ENCODE results near the gene LRIT1. TPM values are rescaled to one million over a fixed set of nuclear protein-coding genes. Genes with fewer than 3 reads are reported as not detected.
A peak's percentile ranks its signal among the peaks of the same experiment; 100 is the strongest.

LRIT1 gene
- total RNA-seq, 2 experiments from 2014 or later, result not detected

GRCh38 chr10:84216834-84217233 is 24.5 kb downstream of the LRIT1 start:
- ChIA-PET CTCF (no interaction called here), POLR2A (no interaction called here)
- no peak for TF ChIP-seq CTCF (IDR thresholded peaks at IDR 0.05)
- no peaks in the 10 kb centered on the region for H3K36me3 ChIP-seq (ENCODE audit: insufficient read depth, low read length)
- H3K4me1 Mint-ChIP-seq (ENCODE audit: low read depth), result no peaks in the 10 kb centered on the region
- H3K4me3 Mint-ChIP-seq, result no peak overlapping the region
- ATAC-seq (ENCODE audit: poor library complexity) (no peak), DNase-seq (no peak)
- H3K4me3 ChIP-seq (ENCODE audit: low read length), result no peak overlapping the region
- peaks cover 15% of the 10 kb centered on the region for H3K27me3 Mint-ChIP-seq
- H3K27me3 ChIP-seq (ENCODE audit: control insufficient read depth in 1 of 2, insufficient read depth in 2 of 2, low read length in 2 of 2), result peaks cover 0 to 3% of the 10 kb centered on the region in 2 experiments
- H3K36me3 Mint-ChIP-seq (ENCODE audit: low read depth), result no peaks in the 10 kb centered on the region
- peaks cover 0 to under 1% of the 10 kb centered on the region in 2 experiments for H3K9me3 ChIP-seq (ENCODE audit: control insufficient read depth in 1 of 2, insufficient read depth in 1 of 2, low read length in 2 of 2)
- H3K27ac Mint-ChIP-seq, result no peak overlapping the region
- H3K9me3 Mint-ChIP-seq, result no peaks in the 10 kb centered on the region
- intact Hi-C loops (cut with DNase I, micrococcal nuclease), result no loop called here
- no peaks in the 10 kb centered on the region for H3K4me1 ChIP-seq (ENCODE audit: insufficient read depth, low read length)
- H3K27ac ChIP-seq (ENCODE audit: low read depth in 1 of 2, low read length in 2 of 2), result no peak overlapping the region

GRCh38 chr10:84214612-84215235 is 26.6 kb downstream of the LRIT1 start:
- no peaks in the 10 kb centered on the region for H3K36me3 ChIP-seq (ENCODE audit: insufficient read depth, low read length)
- H3K9me3 ChIP-seq (ENCODE audit: control insufficient read depth in 1 of 2, insufficient read depth in 1 of 2, low read length in 2 of 2), result no peaks in the 10 kb centered on the region
- TF ChIP-seq CTCF (IDR thresholded peaks at IDR 0.05), result peak; percentile 23
- peaks cover 0 to 5% of the 10 kb centered on the region in 2 experiments for H3K27me3 ChIP-seq (ENCODE audit: control insufficient read depth in 1 of 2, insufficient read depth in 2 of 2, low read length in 2 of 2)
- ATAC-seq (ENCODE audit: poor library complexity) (peak; percentile 75), DNase-seq (peak in 7 of 14 experiments; percentile 7 to 49 (median 33))
- no peaks in the 10 kb centered on the region for H3K36me3 Mint-ChIP-seq (ENCODE audit: low read depth)
- H3K4me1 ChIP-seq (ENCODE audit: insufficient read depth, low read length), result no peaks in the 10 kb centered on the region
- no peak overlapping the region for H3K4me3 Mint-ChIP-seq
- H3K27me3 Mint-ChIP-seq, result peaks cover 6% of the 10 kb centered on the region
- no peak overlapping the region for H3K27ac ChIP-seq (ENCODE audit: low read depth in 1 of 2, low read length in 2 of 2)
- no peaks in the 10 kb centered on the region for H3K9me3 Mint-ChIP-seq
- intact Hi-C loops (cut with DNase I, micrococcal nuclease), result no loop called here
- H3K4me3 ChIP-seq (ENCODE audit: low read length), result no peak overlapping the region
- H3K4me1 Mint-ChIP-seq (ENCODE audit: low read depth), result no peaks in the 10 kb centered on the region
- ChIA-PET CTCF (no interaction called here), POLR2A (no interaction called here)
- no peak overlapping the region for H3K27ac Mint-ChIP-seq

- no peaks in the 10 kb centered on the region for H3K9me3 ChIP-seq (ENCODE audit: control insufficient read depth in 1 of 2, insufficient read depth in 1 of 2, low read length in 2 of 2)
- H3K4me3 Mint-ChIP-seq, result peak overlapping the region; percentile 54
- peaks cover 0 to 5% of the 10 kb centered on the region in 2 experiments for H3K27me3 ChIP-seq (ENCODE audit: control insufficient read depth in 1 of 2, insufficient read depth in 2 of 2, low read length in 2 of 2)
- ATAC-seq (ENCODE audit: poor library complexity), result no peak
- no peak overlapping the region for H3K27ac Mint-ChIP-seq
- H3K36me3 Mint-ChIP-seq (ENCODE audit: low read depth), result no peaks in the 10 kb centered on the region
- no peak for TF ChIP-seq CTCF (IDR thresholded peaks at IDR 0.05)
- H3K4me1 ChIP-seq (ENCODE audit: insufficient read depth, low read length), result no peaks in the 10 kb centered on the region
- intact Hi-C loops (cut with DNase I, micrococcal nuclease), result no loop called here
- no peaks in the 10 kb centered on the region for H3K4me1 Mint-ChIP-seq (ENCODE audit: low read depth)
- CTCF ChIA-PET, result no interaction called here
- peaks cover 6% of the 10 kb centered on the region for H3K27me3 Mint-ChIP-seq
- H3K27ac ChIP-seq (ENCODE audit: low read depth in 1 of 2, low read length in 2 of 2), result no peak overlapping the region
- no peak overlapping the region for H3K4me3 ChIP-seq (ENCODE audit: low read length)
- H3K36me3 ChIP-seq (ENCODE audit: insufficient read depth, low read length), result no peaks in the 10 kb centered on the region
- no peaks in the 10 kb centered on the region for H3K9me3 Mint-ChIP-seq
- DNase-seq, result no peak
- POLR2A ChIA-PET, result no interaction called here
These were observed 27.2 kb downstream of the LRIT1 start for GRCh38 chr10:84214046-84214572.

All from CD4-positive, alpha-beta T cell (primary cell).